Common myeloid progenitor, CD34-positive (primary cell): Measurements from ENCODE around the gene AFF3.

Experiments used
- CTCF ChIA-PET: fragments of 350-600 bp; sonication (Branson Sonifier 250); formaldehyde crosslinking; loops from one replicate; lab custom pipeline; 2021; ENCODE audit warnings: antibody characterized with exemption; lab: Charles Lee
- POLR2A ChIA-PET: fragments of 350-600 bp; sonication (Branson Sonifier 250); formaldehyde crosslinking; loops from one replicate; lab custom pipeline; 2021; ENCODE audit warnings: antibody characterized with exemption; lab: Charles Lee
- DNase-seq, 3 donors: peaks; one replicate each; pipeline versions ENCODE4 v3.0.0 to v3.0.0-alpha.2; 2013
- H3K27ac ChIP-seq, 2 experiments: 1 replicate in 1 of 2; 2 replicates in 1 of 2; pipeline ENCODE4 v1.7.0; 2013; ENCODE audit warnings: inconsistent platforms in 2 of 2, low read length in 2 of 2, mild to moderate bottlenecking in 2 of 2, low read depth in 1 of 2, moderate library complexity in 1 of 2; ENCODE audit not compliant: severe bottlenecking in 2 of 2, insufficient read depth in 1 of 2, poor library complexity in 1 of 2
- H3K27me3 ChIP-seq, 5 experiments: replicated peaks in 2 of 5; 1 replicate in 3 of 5; 2 replicates in 2 of 5; pipeline versions ENCODE4 v1.6.1 to v1.7.0; 2013; ENCODE audit warnings: low read length in 4 of 5, mild to moderate bottlenecking in 2 of 5, moderate library complexity in 2 of 5, inconsistent platforms in 1 of 5; ENCODE audit not compliant: insufficient read depth in 5 of 5, control insufficient read depth in 4 of 5
- H3K36me3 ChIP-seq, 4 experiments: 1 replicate in 2 of 4; 2 replicates in 2 of 4; pipeline versions ENCODE4 v1.6.1 to v1.7.0; 2013; ENCODE audit warnings: low read length in 3 of 4, control low read depth in 1 of 4, mild to moderate bottlenecking in 1 of 4; ENCODE audit not compliant: control insufficient read depth in 4 of 4, insufficient read depth in 4 of 4
- H3K4me1 ChIP-seq, 4 experiments: 1 replicate in 3 of 4; 2 replicates in 1 of 4; pipeline versions ENCODE4 v1.6.1 to v1.7.1; 2013; ENCODE audit warnings: low read length in 3 of 4, mild to moderate bottlenecking in 3 of 4, control low read depth in 1 of 4, inconsistent platforms in 1 of 4, moderate library complexity in 1 of 4; ENCODE audit not compliant: control insufficient read depth in 4 of 4, insufficient read depth in 4 of 4; ENCODE audit errors: control extremely low read depth in 1 of 4
- H3K4me3 ChIP-seq, 7 experiments: 1 replicate in 4 of 7; 2 replicates in 3 of 7; pipeline versions ENCODE4 v1.5.1 to v1.7.0; 2013; ENCODE audit warnings: mild to moderate bottlenecking in 7 of 7, low read length in 6 of 7, moderate library complexity in 6 of 7, inconsistent platforms in 2 of 7, low read depth in 2 of 7, control low read depth in 1 of 7; ENCODE audit not compliant: insufficient read depth in 4 of 7, control insufficient read depth in 1 of 7; ENCODE audit errors: extremely low read depth in 1 of 7
- H3K9me3 ChIP-seq, 5 experiments: 1 replicate in 4 of 5; 2 replicates in 1 of 5; pipeline versions ENCODE4 v1.6.1 to v1.7.1; 2013; ENCODE audit warnings: low read length in 4 of 5, mild to moderate bottlenecking in 2 of 5, inconsistent platforms in 1 of 5, low read depth in 1 of 5, moderate library complexity in 1 of 5; ENCODE audit not compliant: control insufficient read depth in 4 of 5, insufficient read depth in 2 of 5; ENCODE audit errors: control extremely low read depth in 1 of 5
- WGBS: methylation state at CpG from one replicate; pipeline ENCODE4 v1.1.5; 2013; ENCODE audit not compliant: insufficient coverage; 5-methylcytosine and 5-hydroxymethylcytosine counted together

Gene AFF3

GRCh38 chr2:99836690-99837605 lies 305.4 kb downstream of the AFF3 start:
- peak; percentile 58 to 88 (median 77) for DNase-seq
- POLR2A ChIA-PET = no interaction called here
- no peak overlapping the region for H3K27ac ChIP-seq
- H3K4me1 ChIP-seq = peaks cover 0 to 36% (median 19%) of the 10 kb centered on the region in 4 experiments
- no peaks in the 10 kb centered on the region for H3K27me3 ChIP-seq
- peak overlapping the region in 1 of 7 experiments; percentile 9 for H3K4me3 ChIP-seq
- WGBS = 51% methylated on average over 6 of the region's 6 CpGs
- no peaks in the 10 kb centered on the region for H3K9me3 ChIP-seq
- peaks cover 0 to 6% (median 3%) of the 10 kb centered on the region in 4 experiments for H3K36me3 ChIP-seq
- CTCF ChIA-PET = no interaction called here

GRCh38 chr2:99834426-99834825 lies 308.0 kb downstream of the AFF3 start:
- Histone ChIP-seq H3K4me3 (no peak overlapping the region), H3K27me3 (no peaks in the 10 kb centered on the region), H3K36me3 (peaks cover 0 to 6% (median 3%) of the 10 kb centered on the region in 4 experiments), H3K9me3 (peaks cover 0 to 1% (median 0%) of the 10 kb centered on the region in 5 experiments), H3K27ac (no peak overlapping the region), H3K4me1 (peaks cover 0 to 22% (median 15%) of the 10 kb centered on the region in 4 experiments)
- CTCF ChIA-PET = no interaction called here
- DNase-seq = no peak
- POLR2A ChIA-PET = no interaction called here
- 98% methylated on average over 4 of the region's 6 CpGs for WGBS

DNA sequence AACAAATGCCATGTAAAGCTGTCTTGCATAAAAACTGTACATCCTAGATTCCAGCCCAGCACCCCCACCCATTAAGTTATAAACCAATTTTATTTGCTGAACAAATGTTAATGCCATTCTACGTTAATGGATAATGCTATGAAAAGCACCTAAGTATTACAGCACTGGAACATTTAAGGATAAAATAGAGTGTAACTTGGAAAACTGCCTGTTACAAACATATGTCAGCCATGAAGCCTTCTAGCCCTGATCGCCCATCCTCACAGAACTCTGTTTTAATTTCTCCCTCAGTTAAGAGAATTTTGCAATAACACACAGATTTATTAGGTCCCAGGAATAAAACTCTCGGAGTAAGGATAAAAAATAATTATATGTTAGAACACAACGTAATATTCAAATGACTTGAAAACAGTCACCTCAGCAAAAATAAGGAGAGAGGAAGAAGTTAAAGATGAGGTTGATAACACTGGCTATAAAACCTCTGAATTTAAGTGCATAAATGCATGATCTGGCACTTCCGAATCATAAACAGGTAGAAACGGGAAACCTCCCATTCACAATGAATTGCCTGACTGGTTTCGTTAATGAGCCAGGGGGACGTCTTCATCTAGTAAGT lies 308.7 kb downstream of the AFF3 start:
- ChIA-PET POLR2A (no interaction called here), CTCF (no interaction called here)
- no peak overlapping the region for H3K27ac ChIP-seq
- peaks cover 0 to 6% (median 3%) of the 10 kb centered on the region in 4 experiments for H3K36me3 ChIP-seq
- H3K4me3 ChIP-seq = no peak overlapping the region
- H3K9me3 ChIP-seq = peaks cover 0 to 2% (median 0%) of the 10 kb centered on the region in 5 experiments
- no peak for DNase-seq
- no peaks in the 10 kb centered on the region for H3K27me3 ChIP-seq
- peaks cover 0 to 21% (median 15%) of the 10 kb centered on the region in 4 experiments for H3K4me1 ChIP-seq
- 76% methylated on average over 4 of the region's 8 CpGs for WGBS

- Histone ChIP-seq H3K9me3 (peaks cover 0 to 2% (median 0%) of the 10 kb centered on the region in 5 experiments), H3K4me1 (peaks cover 0 to 19% (median 18%) of the 10 kb centered on the region in 4 experiments), H3K36me3 (peaks cover 0 to 6% (median 4%) of the 10 kb centered on the region in 4 experiments), H3K27ac (no peak overlapping the region), H3K4me3 (no peak overlapping the region), H3K27me3 (no peaks in the 10 kb centered on the region)
- 100% methylated on average over 1 of the region's 1 CpG for WGBS
- POLR2A ChIA-PET = no interaction called here
- no peak for DNase-seq
- CTCF ChIA-PET = no interaction called here
Observed at GRCh38 chr2:99832926-99833325, 309.5 kb downstream of the AFF3 start.

- Histone ChIP-seq H3K27ac (no peak overlapping the region), H3K4me1 (peaks cover 0 to 18% (median 17%) of the 10 kb centered on the region in 4 experiments), H3K36me3 (peaks cover 0 to 6% (median 4%) of the 10 kb centered on the region in 4 experiments), H3K27me3 (no peaks in the 10 kb centered on the region), H3K4me3 (no peak overlapping the region), H3K9me3 (peaks cover 0 to 2% (median 0%) of the 10 kb centered on the region in 5 experiments)
- POLR2A ChIA-PET = no interaction called here
- 100% methylated on average over 7 of the region's 7 CpGs for WGBS
- DNase-seq = no peak
- CTCF ChIA-PET = no interaction called here
Observed at GRCh38 chr2:99831772-99832171, 310.6 kb downstream of the AFF3 start.

GRCh38 chr2:99827296-99827999 lies 314.9 kb downstream of the AFF3 start:
- Histone ChIP-seq H3K9me3 (peaks cover 0 to 2% (median 0%) of the 10 kb centered on the region in 5 experiments), H3K36me3 (peaks cover 0 to 6% (median 3%) of the 10 kb centered on the region in 4 experiments), H3K27me3 (no peaks in the 10 kb centered on the region), H3K4me1 (peaks cover 0 to 24% (median 19%) of the 10 kb centered on the region in 4 experiments), H3K4me3 (peak overlapping the region in 1 of 7 experiments; percentile 42), H3K27ac (peak overlapping the region in 1 of 2 experiments; percentile 64)
- ChIA-PET CTCF (interaction anchor here (0.8 kb wide), 1 partner anchor 435 kb away, joined by 3 read pairs; no protein-coding TSS in a partner anchor), POLR2A (no interaction called here)
- WGBS = 66% methylated on average over 7 of the region's 8 CpGs
- DNase-seq = peak; percentile 43 to 86 (median 81)
